TTC549 (cell line): ENCODE data around the gene PSTK.

Experiments
- FAIRE-seq: peaks from 2 replicates; lab custom pipeline; 2012; peaks lifted over from hg19 to GRCh38; lab: Jason Lieb, UNC

Gene PSTK

GRCh38 chr10:123019941-123020703 lies 39.9 kb downstream of the PSTK start:
- FAIRE-seq, result no peak

- peak; percentile 68 for FAIRE-seq
These were observed 41.3 kb downstream of the PSTK start for GRCh38 chr10:123021517-123021916.

DNA sequence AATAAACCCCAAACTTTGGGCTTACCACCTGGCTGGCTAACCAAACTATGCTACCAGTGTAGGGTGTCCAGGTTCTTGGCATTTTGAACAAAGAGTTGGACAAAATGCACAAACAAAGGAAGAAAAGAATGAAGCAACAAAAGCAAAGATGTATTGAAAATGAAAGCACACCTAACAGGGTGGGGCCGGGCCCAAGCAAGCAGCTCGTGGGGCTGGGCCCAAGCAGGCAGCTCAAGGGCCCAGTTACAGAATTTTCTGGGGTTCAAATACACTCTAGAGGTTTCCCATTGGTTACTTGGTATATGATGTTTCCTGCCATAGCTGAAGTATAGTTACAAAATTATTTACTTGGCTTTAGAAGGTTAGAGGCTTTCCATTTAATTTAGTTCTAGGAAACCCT lies 44.3 kb downstream of the PSTK start:
- no peak for FAIRE-seq

DNA sequence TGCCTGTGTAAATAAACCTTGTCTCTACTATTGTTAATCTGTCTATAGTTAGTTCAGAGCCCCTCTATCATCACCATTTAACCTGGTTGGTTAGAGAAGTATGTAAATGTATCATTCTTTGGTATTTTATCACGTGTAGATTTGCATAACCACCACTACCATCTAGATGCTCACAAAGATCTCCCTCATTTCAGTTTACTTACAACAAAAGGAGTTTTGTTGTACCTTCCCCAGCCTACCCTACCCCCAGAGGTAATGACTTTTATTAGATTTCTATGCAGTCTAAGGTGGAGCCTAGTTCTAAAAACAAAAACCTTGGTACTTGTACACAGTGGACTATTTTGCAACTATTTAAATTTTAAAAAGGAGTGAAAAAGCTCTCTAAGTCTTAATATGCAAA lies 46.1 kb downstream of the PSTK start:
- FAIRE-seq, result no peak

DNA sequence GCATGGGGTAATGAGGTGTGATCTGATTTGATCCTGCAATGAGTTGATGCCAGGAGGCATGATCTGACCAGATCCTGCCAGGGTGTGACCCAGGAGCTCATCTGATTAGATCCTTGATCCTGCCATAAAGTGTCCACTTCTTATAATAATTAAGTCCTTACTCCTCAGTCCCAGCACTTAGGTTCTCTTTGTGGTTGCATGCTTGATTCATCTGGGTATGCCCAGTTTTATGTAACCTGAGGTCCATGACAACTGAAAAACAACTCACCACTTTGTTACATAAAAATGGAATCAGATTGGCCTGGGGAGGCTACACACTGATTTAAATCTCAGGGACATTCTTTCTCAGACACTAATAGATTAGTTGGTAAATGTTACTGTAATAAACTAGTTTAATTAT lies 47.7 kb downstream of the PSTK start:
- FAIRE-seq, result no peak

GRCh38 chr10:123031124-123031523 lies 50.9 kb downstream of the PSTK start:
- no peak for FAIRE-seq

- FAIRE-seq, result no peak
These were observed 54.1 kb downstream of the PSTK start for GRCh38 chr10:123034332-123034731.

- FAIRE-seq, result no peak
These were observed 55.4 kb downstream of the PSTK start for GRCh38 chr10:123035467-123036086.

- no peak for FAIRE-seq
These were observed 58.8 kb downstream of the PSTK start for GRCh38 chr10:123038782-123039631.

DNA sequence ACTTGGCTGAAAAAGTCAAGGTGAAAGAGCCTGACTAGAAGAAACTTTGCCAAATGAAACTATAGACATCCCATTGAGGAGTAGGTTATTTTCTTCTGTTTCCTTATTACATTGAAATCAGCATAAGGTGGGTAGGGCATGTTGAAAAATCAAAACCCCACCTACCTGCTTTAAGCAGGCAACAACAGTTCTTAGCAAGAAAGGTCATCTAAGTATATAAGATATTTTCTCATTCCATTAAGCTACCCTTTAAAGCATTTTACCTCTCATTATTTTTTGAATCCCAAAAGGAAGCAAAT lies 59.4 kb downstream of the PSTK start:
- no peak for FAIRE-seq
